Vagina (tissue), 2 donors: ENCODE results near the gene THSD7B. TPM values are rescaled to one million over a fixed set of nuclear protein-coding genes. Genes with fewer than 3 reads are reported as not detected.

Source experiments
- DNase-seq, 2 donors: peaks; one replicate each; pipeline ENCODE4 v3.0.0-alpha.2; 2017; ENCODE audit errors: extremely low spot score in 2 of 2
- H3K27ac ChIP-seq: fragments of 200-600 bp; sonication (generic); one replicate; pipeline ENCODE4 v1.5.1; 2019
- H3K27me3 ChIP-seq: fragments of 200-600 bp; sonication (generic); one replicate; pipeline ENCODE4 v1.5.1; 2019
- H3K36me3 ChIP-seq, 2 donors: fragments of 200-600 bp; sonication (generic); one replicate each; pipeline ENCODE4 v1.5.1; 2017 to 2019
- H3K4me1 ChIP-seq: fragments of 200-600 bp; sonication (generic); one replicate; pipeline ENCODE4 v1.5.1; 2019
- H3K4me3 ChIP-seq, 2 donors: fragments of 200-600 bp; sonication (generic); 1 replicate in 1 of 2; 2 replicates in 1 of 2; pipeline ENCODE4 v1.5.1; 2016 to 2019
- H3K9me3 ChIP-seq: fragments of 200-600 bp; sonication (generic); one replicate; pipeline ENCODE4 v1.5.1; 2019
- POLR2A ChIP-seq, 2 donors: fragments of 450-650 bp; IDR thresholded peaks; one replicate each; pipeline ENCODE4 v1.6.1; 2017; ENCODE audit warnings: antibody characterized with exemption in 2 of 2, mild to moderate bottlenecking in 2 of 2, moderate library complexity in 2 of 2
- POLR2AphosphoS5 ChIP-seq, 2 donors: sonication (generic); formaldehyde crosslinking; IDR thresholded peaks; one replicate each; pipeline ENCODE4 v1.9.0; 2017; ENCODE audit warnings: antibody characterized with exemption in 2 of 2, mild to moderate bottlenecking in 2 of 2, low read depth in 1 of 2; ENCODE audit not compliant: insufficient read depth in 1 of 2
- intact Hi-C: fragments of 100-400 bp; cut with DNase I; formaldehyde crosslinking; loops from one replicate; pipeline ENCODE4 v1.15.1; 2023
- total RNA-seq: library from RNA; depleted of rRNA; stranded (reverse); fragments of >200 nt; gene quantifications from one replicate; pipeline ENCODE4 v1.2.3, GENCODE V29; 2016
- TF ChIP-seq, protein P1 (sequence below), 3 experiments: fragments of 450-650 bp in 2 of 3; fragments of 200-600 bp in 1 of 3; sonication (generic) in 1 of 3; IDR thresholded peaks; one replicate each; pipeline ENCODE4 v1.5.1; 2017 to 2019; ENCODE audit warnings: antibody characterized with exemption in 3 of 3, mild to moderate bottlenecking in 2 of 3, moderate library complexity in 2 of 3

THSD7B gene
- total RNA-seq, 1 donor from 2014 or later: 0.49 TPM

GRCh38 chr2:137220438-137220993 lies 455.2 kb downstream of the THSD7B start:
- Histone ChIP-seq H3K4me3 (no peak overlapping the region), H3K4me1 (no peaks in the 10 kb centered on the region), H3K36me3 (no peaks in the 10 kb centered on the region), H3K27me3 (no peaks in the 10 kb centered on the region), H3K9me3 (no peaks in the 10 kb centered on the region), H3K27ac (no peak overlapping the region)
- intact Hi-C loops: no loop called here
- DNase-seq: no peak
- TF ChIP-seq, protein P1, sequence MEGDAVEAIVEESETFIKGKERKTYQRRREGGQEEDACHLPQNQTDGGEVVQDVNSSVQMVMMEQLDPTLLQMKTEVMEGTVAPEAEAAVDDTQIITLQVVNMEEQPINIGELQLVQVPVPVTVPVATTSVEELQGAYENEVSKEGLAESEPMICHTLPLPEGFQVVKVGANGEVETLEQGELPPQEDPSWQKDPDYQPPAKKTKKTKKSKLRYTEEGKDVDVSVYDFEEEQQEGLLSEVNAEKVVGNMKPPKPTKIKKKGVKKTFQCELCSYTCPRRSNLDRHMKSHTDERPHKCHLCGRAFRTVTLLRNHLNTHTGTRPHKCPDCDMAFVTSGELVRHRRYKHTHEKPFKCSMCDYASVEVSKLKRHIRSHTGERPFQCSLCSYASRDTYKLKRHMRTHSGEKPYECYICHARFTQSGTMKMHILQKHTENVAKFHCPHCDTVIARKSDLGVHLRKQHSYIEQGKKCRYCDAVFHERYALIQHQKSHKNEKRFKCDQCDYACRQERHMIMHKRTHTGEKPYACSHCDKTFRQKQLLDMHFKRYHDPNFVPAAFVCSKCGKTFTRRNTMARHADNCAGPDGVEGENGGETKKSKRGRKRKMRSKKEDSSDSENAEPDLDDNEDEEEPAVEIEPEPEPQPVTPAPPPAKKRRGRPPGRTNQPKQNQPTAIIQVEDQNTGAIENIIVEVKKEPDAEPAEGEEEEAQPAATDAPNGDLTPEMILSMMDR (IDR thresholded peaks at IDR 0.05): no peak
- no peak for TF ChIP-seq POLR2AphosphoS5 (IDR thresholded peaks at IDR 0.05; ENCODE audit: insufficient read depth in 1 of 2, low read depth in 1 of 2)
- no peak for TF ChIP-seq POLR2A (IDR thresholded peaks at IDR 0.05)

GRCh38 chr2:137221797-137222492 lies 456.6 kb downstream of the THSD7B start:
- intact Hi-C loops: no loop called here
- H3K27me3 ChIP-seq: no peaks in the 10 kb centered on the region
- H3K9me3 ChIP-seq: no peaks in the 10 kb centered on the region
- H3K4me1 ChIP-seq: no peaks in the 10 kb centered on the region
- no peaks in the 10 kb centered on the region for H3K36me3 ChIP-seq
- H3K27ac ChIP-seq: no peak overlapping the region
- no peak overlapping the region for H3K4me3 ChIP-seq
- DNase-seq: no peak
- TF ChIP-seq, protein P1 (IDR thresholded peaks at IDR 0.05): no peak
- TF ChIP-seq POLR2A (IDR thresholded peaks at IDR 0.05) (no peak), POLR2AphosphoS5 (IDR thresholded peaks at IDR 0.05; ENCODE audit: insufficient read depth in 1 of 2, low read depth in 1 of 2) (no peak)

GRCh38 chr2:137223722-137224121 lies 458.4 kb downstream of the THSD7B start:
- H3K36me3 ChIP-seq: no peaks in the 10 kb centered on the region
- H3K27ac ChIP-seq: no peak overlapping the region
- no peak for DNase-seq
- H3K9me3 ChIP-seq: no peaks in the 10 kb centered on the region
- H3K27me3 ChIP-seq: no peaks in the 10 kb centered on the region
- intact Hi-C loops: no loop called here
- H3K4me1 ChIP-seq: no peaks in the 10 kb centered on the region
- TF ChIP-seq POLR2AphosphoS5 (IDR thresholded peaks at IDR 0.05; ENCODE audit: insufficient read depth in 1 of 2, low read depth in 1 of 2) (no peak), POLR2A (IDR thresholded peaks at IDR 0.05) (no peak)
- TF ChIP-seq, protein P1 (IDR thresholded peaks at IDR 0.05): no peak
- no peak overlapping the region for H3K4me3 ChIP-seq

GRCh38 chr2:137228566-137228965 lies 463.2 kb downstream of the THSD7B start:
- TF ChIP-seq, protein P1 (IDR thresholded peaks at IDR 0.05): no peak
- no peak for TF ChIP-seq POLR2A (IDR thresholded peaks at IDR 0.05)
- TF ChIP-seq POLR2AphosphoS5 (IDR thresholded peaks at IDR 0.05; ENCODE audit: insufficient read depth in 1 of 2, low read depth in 1 of 2): no peak
- intact Hi-C loops: no loop called here
- no peak for DNase-seq
- Histone ChIP-seq H3K4me1 (no peaks in the 10 kb centered on the region), H3K9me3 (no peaks in the 10 kb centered on the region), H3K27ac (no peak overlapping the region), H3K36me3 (no peaks in the 10 kb centered on the region), H3K27me3 (no peaks in the 10 kb centered on the region), H3K4me3 (no peak overlapping the region)

DNA sequence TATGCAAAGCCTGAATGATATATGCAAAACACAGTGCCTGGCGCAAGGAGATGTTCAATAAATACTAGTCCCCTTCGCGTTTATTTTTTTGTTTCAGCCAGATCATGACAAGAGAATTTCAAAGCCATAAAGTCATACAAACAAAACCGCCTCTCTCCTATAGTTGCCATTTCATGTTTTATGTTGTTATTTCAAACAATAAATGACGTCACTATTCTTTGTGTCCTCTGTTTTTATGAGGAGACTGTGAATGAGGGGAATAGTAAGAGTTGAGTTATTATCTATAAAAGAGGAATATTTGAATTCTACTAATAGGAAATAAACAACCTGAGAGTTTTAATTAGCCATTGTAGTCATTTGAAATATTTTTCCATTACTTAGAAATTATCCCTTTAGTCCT lies 464.5 kb downstream of the THSD7B start:
- TF ChIP-seq POLR2AphosphoS5 (IDR thresholded peaks at IDR 0.05; ENCODE audit: insufficient read depth in 1 of 2, low read depth in 1 of 2) (no peak), POLR2A (IDR thresholded peaks at IDR 0.05) (no peak)
- TF ChIP-seq, protein P1 (IDR thresholded peaks at IDR 0.05): no peak
- intact Hi-C loops: no loop called here
- H3K9me3 ChIP-seq: no peaks in the 10 kb centered on the region
- no peak overlapping the region for H3K27ac ChIP-seq
- H3K4me3 ChIP-seq: no peak overlapping the region
- no peaks in the 10 kb centered on the region for H3K36me3 ChIP-seq
- no peaks in the 10 kb centered on the region for H3K27me3 ChIP-seq
- no peaks in the 10 kb centered on the region for H3K4me1 ChIP-seq
- no peak for DNase-seq
